Measurements from ENCODE around the gene FHL3. TPM values are rescaled to one million over a fixed set of nuclear protein-coding genes. Genes with fewer than 3 reads are reported as not detected.

FHL3 gene
- total and polyA plus RNA-seq, 4 donors = 1.7 to 4.2 (median 2.8) TPM

DNA sequence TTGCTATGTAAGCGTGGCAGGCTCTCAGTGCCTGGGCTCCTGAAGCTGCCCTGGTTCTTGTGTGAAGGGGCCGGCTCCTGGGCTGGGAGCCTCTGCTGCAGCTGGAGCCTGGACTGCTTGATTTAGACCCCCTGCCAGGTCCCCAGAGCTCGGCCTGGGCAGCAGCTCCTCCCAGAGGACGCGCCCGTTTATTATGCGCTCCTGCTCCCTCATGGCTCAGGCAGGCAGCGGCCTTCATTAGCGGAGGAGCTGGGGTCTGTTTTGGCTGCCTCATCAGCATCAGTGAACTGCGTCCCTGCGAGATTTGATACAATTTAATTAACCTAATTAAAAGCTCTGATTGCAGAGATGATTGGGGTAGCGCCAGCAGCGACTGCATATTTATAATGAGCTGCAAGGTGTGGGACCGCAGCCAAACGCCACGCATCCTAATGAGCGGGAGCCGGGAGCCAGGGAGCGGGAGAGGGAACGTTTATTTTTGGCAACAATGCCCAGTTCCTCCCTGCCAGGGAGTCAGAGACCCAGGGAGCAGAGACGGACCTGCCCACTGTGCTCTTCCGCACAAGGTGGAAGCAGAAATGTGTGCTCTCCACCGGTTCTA lies 23.9 kb upstream of the FHL3 start:
- 31% methylated on average over 23 of the region's 23 CpGs for WGBS
- Histone ChIP-seq H3K4me3 (ENCODE audit: low read depth in 1 of 3, low read length in 3 of 3) (no peak overlapping the region), H3K4me1 (ENCODE audit: control insufficient read depth in 4 of 4, insufficient read depth in 4 of 4, low read length in 3 of 4) (peaks cover 3 to 23% (median 14%) of the 10 kb centered on the region in 4 donors), H3K9ac (ENCODE audit: low read depth in 1 of 2, low read length in 2 of 2) (no peak overlapping the region), H3K9me3 (ENCODE audit: control insufficient read depth in 4 of 4, low read length in 3 of 4) (no peaks in the 10 kb centered on the region), H3K27me3 (ENCODE audit: control insufficient read depth in 4 of 4, insufficient read depth in 4 of 4, low read length in 3 of 4) (no peaks in the 10 kb centered on the region), H3K27ac (ENCODE audit: low read depth in 1 of 2, low read length in 2 of 2) (no peak overlapping the region), H3K36me3 (ENCODE audit: control insufficient read depth in 4 of 4, insufficient read depth in 3 of 4, low read depth in 1 of 4, low read length in 3 of 4) (peaks cover 4 to 17% (median 14%) of the 10 kb centered on the region in 4 donors)
- no peak for DNase-seq (ENCODE audit: low spot score)
- no peak for TF ChIP-seq YY1 (IDR thresholded peaks at IDR 0.05)

DNA sequence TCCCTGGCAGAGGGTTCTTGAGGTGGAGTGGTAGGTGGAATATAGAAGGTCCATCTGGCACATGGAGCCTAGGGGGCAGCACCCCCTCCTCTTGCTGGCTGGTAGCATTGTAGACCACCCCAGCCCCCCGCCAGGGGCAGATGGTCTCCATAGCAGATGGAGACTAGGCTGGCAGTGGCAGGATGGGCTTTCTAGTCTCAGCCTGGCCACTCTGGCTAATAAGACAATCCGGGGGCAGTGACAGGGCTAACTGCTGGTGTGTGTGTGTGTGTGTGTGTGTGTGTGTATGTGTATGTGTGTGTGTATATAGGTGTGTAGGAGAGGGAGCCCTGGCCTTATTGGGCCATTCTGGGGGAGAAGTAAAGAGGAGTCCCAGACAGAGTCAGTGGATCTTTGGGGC lies 23.4 kb upstream of the FHL3 start:
- Histone ChIP-seq H3K9ac (ENCODE audit: low read depth in 1 of 2, low read length in 2 of 2) (no peak overlapping the region), H3K4me3 (ENCODE audit: low read depth in 1 of 3, low read length in 3 of 3) (no peak overlapping the region), H3K36me3 (ENCODE audit: control insufficient read depth in 4 of 4, insufficient read depth in 3 of 4, low read depth in 1 of 4, low read length in 3 of 4) (peaks cover 6 to 22% (median 20%) of the 10 kb centered on the region in 4 donors), H3K27ac (ENCODE audit: low read depth in 1 of 2, low read length in 2 of 2) (no peak overlapping the region), H3K9me3 (ENCODE audit: control insufficient read depth in 4 of 4, low read length in 3 of 4) (no peaks in the 10 kb centered on the region), H3K27me3 (ENCODE audit: control insufficient read depth in 4 of 4, insufficient read depth in 4 of 4, low read length in 3 of 4) (no peaks in the 10 kb centered on the region), H3K4me1 (ENCODE audit: control insufficient read depth in 4 of 4, insufficient read depth in 4 of 4, low read length in 3 of 4) (peaks cover 3 to 23% (median 14%) of the 10 kb centered on the region in 4 donors)
- no peak for DNase-seq (ENCODE audit: low spot score)
- TF ChIP-seq GABPA (IDR thresholded peaks at IDR 0.05 in 1 of 2, conservative IDR thresholded peaks at IDR 0.05 in 1 of 2) (no peak), RXRA (IDR thresholded peaks at IDR 0.05) (no peak), REST (IDR thresholded peaks at IDR 0.05) (no peak), FOXA1 (IDR thresholded peaks at IDR 0.05) (no peak), HNF4G (IDR thresholded peaks at IDR 0.05) (no peak)
- TF ChIP-seq, protein P1, sequence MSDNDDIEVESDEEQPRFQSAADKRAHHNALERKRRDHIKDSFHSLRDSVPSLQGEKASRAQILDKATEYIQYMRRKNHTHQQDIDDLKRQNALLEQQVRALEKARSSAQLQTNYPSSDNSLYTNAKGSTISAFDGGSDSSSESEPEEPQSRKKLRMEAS (IDR thresholded peaks at IDR 0.05) = no peak
- TF ChIP-seq, protein P2, sequence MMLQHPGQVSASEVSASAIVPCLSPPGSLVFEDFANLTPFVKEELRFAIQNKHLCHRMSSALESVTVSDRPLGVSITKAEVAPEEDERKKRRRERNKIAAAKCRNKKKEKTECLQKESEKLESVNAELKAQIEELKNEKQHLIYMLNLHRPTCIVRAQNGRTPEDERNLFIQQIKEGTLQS (IDR thresholded peaks at IDR 0.05) = no peak
- TF ChIP-seq, protein P3, sequence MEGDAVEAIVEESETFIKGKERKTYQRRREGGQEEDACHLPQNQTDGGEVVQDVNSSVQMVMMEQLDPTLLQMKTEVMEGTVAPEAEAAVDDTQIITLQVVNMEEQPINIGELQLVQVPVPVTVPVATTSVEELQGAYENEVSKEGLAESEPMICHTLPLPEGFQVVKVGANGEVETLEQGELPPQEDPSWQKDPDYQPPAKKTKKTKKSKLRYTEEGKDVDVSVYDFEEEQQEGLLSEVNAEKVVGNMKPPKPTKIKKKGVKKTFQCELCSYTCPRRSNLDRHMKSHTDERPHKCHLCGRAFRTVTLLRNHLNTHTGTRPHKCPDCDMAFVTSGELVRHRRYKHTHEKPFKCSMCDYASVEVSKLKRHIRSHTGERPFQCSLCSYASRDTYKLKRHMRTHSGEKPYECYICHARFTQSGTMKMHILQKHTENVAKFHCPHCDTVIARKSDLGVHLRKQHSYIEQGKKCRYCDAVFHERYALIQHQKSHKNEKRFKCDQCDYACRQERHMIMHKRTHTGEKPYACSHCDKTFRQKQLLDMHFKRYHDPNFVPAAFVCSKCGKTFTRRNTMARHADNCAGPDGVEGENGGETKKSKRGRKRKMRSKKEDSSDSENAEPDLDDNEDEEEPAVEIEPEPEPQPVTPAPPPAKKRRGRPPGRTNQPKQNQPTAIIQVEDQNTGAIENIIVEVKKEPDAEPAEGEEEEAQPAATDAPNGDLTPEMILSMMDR (IDR thresholded peaks at IDR 0.05; ENCODE audit: low read depth, low read length, missing input control) = no peak
- WGBS = 86% methylated on average over 2 of the region's 2 CpGs

DNA sequence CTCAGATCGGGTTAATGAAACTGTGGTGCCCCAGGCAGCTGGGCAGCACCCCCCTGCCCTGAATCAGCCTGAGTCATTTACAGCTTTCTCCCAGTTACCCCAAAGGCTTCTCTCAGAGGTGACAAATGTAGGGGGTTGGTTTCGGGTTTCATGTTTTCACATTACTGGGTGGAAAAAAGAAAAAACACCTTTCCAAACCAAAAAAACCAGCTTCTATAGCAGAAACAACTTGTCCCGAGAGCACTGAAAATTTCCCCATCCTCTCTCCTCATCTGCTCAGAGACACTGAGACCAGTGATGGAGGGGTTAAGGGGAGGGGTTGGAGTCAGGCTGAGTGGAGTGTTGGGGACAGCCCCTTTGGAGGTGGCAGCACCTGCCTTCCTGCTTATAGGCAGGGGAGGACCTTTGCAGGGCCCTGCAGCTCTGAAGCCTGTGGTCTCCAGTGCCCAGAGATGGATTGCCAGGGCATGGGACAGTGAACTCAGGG lies 22.8 kb upstream of the FHL3 start:
- peaks cover 3 to 23% (median 14%) of the 10 kb centered on the region in 4 donors for H3K4me1 ChIP-seq (ENCODE audit: control insufficient read depth in 4 of 4, insufficient read depth in 4 of 4, low read length in 3 of 4)
- peaks cover 6 to 27% (median 24%) of the 10 kb centered on the region in 4 donors for H3K36me3 ChIP-seq (ENCODE audit: control insufficient read depth in 4 of 4, insufficient read depth in 3 of 4, low read depth in 1 of 4, low read length in 3 of 4)
- no peak for DNase-seq (ENCODE audit: low spot score)
- TF ChIP-seq FOXA1 (IDR thresholded peaks at IDR 0.05) (no peak), FOXA2 (IDR thresholded peaks at IDR 0.05) (no peak), HNF4A (conservative IDR thresholded peaks at IDR 0.05) (no peak), SP1 (IDR thresholded peaks at IDR 0.05) (no peak), RXRA (IDR thresholded peaks at IDR 0.05) (no peak), REST (IDR thresholded peaks at IDR 0.05) (no peak), HNF4G (IDR thresholded peaks at IDR 0.05) (no peak)
- 70% methylated on average over 3 of the region's 3 CpGs for WGBS
- no peak overlapping the region for H3K4me3 ChIP-seq (ENCODE audit: low read depth in 1 of 3, low read length in 3 of 3)
- H3K9ac ChIP-seq (ENCODE audit: low read depth in 1 of 2, low read length in 2 of 2) = no peak overlapping the region
- no peaks in the 10 kb centered on the region for H3K9me3 ChIP-seq (ENCODE audit: control insufficient read depth in 4 of 4, low read length in 3 of 4)
- no peak overlapping the region for H3K27ac ChIP-seq (ENCODE audit: low read depth in 1 of 2, low read length in 2 of 2)
- H3K27me3 ChIP-seq (ENCODE audit: control insufficient read depth in 4 of 4, insufficient read depth in 4 of 4, low read length in 3 of 4) = no peaks in the 10 kb centered on the region
